ENCODE results near the gene USP34.
"Not testable (repeated sequence)": the region's sequence is repeated elsewhere in the genome, so short reads cannot be mapped to it uniquely, and the experiment has no call there.

USP34 gene

DNA sequence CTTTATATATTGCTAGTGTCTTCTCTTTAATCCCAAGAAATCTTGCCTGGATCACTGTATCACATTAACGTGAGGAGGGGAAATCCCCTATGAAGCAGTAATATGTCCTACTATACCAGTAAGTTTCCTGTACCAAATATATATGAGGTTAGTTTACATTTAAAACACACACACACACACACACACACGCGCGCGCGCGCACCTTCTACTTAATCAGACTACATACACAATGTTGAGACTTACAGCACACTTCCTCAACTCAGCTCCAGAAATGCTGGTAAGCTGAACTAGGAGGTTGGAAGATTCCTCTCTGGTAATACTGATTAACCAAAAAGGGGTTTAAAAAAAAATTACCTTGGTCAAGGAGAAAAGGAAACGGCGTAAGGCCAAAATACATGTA lies 49.3 kb downstream of the USP34 start:
- peak; percentile 54 for DNase-seq

DNA sequence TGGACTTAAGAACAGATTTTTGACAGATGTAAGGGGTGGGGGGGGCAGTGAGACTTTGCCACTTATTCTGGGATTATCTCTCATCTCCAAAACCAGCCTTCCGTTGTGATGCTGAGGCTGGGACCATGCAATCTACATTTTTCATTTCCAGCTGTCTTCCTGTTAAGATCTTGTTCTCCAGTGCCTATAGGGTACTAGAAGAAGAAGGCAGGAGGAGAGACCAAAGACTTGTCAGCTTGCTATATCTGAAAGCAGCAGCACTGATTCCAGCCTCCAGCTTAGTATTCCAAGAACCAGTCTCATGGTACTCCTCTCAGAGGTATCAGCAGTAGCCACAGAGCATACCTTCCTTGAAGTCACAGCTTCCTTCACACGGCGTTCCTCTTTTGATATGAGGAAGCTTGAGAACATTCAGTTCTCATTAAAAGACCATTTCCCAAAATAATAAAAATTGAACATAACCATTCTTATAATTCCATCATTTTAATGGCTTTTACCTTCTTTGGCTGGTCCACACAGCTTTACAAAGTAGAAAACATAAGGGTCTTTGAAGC lies 49.8 kb downstream of the USP34 start:
- no peak for DNase-seq

DNA sequence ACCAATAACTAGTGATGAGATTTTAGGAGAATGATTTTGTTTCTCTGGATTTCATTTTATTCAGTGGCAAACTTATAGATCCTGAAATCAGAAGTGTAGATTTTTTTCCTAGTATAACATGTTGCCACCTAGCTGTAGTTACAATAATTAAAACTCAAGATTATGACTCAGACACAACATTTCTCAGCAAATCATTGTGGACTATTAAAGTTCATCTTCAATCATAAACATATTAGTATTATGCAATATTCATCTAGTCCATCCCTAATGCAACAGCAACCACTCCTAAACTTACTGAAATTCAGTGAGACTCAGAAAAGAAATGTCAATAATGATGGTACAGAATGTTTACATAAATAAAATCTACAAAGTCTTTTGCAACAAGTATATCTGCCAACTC lies 51.3 kb downstream of the USP34 start:
- no peak for DNase-seq

DNA sequence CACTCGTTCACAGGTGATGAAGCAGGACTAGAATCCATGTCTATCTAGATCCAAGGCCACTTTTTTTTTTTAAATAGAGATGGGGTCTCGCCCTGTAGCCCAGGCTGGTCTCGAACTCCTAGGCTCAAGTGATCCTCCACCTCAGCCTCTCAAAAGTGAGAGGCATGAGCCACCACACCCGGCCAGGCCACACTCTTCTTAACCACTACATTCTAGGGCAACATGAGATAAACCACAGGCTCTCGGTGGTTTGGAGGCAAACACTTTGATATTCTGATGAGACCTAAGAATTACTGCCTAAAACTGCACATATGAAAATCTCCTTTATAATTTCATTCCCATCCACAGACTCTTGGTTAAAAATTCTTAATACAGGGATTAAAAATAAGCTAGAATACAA lies 51.8 kb downstream of the USP34 start:
- DNase-seq = peak; percentile 23

DNA sequence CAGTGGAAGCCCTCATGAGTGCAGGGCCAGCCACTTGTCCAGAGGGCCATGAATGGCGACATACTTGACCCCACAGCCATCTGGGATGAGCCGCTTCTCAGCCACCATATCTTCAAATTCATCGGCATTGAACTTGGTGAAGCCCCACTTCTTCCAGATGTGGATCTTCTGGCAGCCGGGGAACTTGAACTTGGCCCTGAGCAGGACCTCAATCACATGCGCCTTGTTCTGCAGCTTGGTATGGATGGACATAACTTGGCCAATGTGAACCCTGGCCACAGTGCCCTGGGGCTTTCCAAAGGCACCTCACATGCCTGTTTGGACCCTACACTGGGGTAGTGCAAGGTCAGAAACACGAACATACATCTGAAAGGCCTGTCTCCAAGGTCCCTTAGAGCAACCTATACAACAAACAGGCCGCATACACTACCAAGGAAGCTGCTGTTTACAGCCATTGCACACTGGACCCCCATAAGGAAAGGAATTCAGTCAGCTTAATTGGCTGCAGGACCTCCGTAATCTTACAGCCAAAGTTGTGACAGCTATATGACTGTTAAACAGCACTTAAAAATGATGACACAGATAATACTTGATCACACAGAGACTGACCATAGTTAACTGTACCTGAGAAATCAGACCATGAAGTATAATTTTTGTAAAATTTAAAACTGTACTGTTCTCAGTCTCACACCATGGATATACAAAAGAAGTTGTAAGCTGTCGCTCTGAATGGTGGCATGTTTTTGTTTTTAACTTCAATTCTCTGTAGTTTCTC lies 53.8 kb downstream of the USP34 start:
- no peak for DNase-seq

DNA sequence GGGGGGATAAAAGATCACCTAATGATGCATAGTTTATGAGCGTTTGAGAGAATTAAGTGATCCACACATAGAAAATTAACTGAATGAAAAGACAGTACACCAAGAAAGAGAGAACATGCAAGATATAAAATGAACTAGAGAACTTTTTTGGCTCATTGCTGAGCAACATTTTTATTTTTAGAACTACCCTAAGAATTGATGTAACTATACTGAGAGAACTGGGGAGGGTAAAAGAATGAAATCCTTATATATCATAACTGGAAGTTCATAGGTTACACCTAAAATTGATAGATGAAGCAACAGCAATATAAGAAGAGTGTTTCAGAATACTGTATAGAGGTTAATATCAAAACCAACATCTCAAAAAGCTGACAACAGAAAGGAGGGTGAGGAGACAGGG lies 55.6 kb downstream of the USP34 start:
- no peak for DNase-seq

DNA sequence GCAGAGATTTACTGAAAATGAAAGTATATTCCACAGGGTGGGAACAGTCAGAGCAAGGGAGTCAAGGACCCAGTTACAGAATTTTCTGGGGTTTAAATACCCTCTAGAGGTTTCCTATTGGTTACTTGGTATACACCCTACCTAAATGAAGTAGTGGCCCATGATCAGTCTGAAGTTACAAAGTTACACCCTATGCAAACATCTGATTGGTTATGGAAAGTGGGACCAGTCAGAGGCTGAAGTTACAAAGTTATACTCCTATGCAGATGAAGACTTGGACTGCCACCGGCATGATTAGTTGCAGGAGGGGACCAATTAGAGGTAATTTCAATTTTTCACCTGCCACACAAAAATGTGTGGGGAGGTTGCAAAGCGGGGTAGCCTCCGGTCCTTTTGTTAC lies 56.2 kb downstream of the USP34 start:
- DNase-seq = no peak

DNA sequence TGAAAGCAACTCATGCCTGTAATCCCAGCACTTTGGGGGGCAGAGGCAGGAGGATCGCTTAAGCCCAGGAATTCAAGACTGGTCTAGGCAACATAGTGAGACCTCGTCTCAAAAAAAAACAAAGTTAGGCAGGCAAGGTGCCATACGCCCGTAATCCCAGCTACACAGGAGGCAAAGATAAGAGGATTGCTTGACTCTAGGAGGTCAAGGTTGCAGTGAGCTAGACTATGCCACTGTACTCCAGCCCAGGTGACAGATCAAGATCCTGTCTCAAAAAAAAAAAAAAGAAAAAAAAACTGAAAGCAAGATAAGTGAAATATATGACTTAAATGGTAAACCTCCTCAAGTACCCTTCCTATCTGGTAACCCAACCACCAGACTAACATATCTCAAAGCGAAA lies 59.8 kb downstream of the USP34 start:
- DNase-seq = no peak

DNA sequence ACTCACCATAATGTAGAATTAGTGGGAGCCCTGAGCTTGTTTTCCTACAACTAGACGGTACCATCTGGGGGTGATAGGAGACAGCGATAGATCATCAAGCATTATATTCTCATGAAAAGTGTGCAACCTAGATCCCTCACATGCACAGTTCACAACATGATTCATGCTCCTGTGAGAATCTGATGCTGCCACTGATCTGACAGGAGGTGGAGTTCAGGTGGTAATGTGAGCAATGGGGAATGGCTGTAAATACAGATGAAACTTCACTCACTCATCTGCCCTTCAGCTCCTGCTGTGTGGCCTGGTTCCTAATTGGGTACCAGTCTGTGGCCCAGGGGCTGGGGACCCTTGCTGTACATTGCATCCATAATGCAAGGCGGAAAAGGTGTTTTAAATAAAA lies 60.7 kb downstream of the USP34 start:
- no peak for DNase-seq

DNA sequence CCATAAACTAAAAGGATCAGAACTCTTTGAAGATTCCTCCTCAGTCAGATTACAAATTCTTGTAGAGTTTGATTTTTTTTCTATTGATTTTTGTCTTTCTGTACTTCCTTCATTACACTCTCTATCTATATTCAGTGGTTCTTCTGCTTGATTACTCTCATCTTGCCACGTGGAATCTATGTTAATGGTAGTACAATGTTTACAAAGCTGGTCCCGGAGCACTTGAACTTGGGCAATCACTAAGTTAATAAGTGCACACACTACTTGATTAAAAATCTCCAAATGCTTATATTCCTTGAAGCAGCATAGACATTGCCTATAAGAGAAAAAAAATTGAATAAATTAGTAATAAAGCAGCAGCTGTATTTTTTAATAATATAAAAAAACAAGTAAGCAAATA lies 65.1 kb downstream of the USP34 start:
- no peak for DNase-seq

DNA sequence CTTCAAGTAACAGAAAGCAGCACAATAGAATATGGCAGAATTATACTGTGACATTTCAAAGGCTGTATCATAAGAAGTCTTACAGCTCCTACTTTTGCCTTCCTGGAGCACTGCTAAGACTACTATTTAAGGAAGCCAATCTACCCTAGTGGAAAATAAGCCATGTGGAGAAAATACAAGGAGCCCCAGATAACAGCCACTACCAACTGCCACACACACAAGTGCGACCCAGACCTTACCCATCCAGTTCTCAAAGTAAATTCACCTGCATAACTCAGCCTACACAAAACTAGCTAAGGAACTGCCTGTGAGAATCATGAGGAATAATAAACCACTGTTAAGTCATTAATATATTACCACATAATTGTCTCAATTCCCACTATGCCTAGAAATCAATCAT lies 66.4 kb downstream of the USP34 start:
- no peak for DNase-seq

DNA sequence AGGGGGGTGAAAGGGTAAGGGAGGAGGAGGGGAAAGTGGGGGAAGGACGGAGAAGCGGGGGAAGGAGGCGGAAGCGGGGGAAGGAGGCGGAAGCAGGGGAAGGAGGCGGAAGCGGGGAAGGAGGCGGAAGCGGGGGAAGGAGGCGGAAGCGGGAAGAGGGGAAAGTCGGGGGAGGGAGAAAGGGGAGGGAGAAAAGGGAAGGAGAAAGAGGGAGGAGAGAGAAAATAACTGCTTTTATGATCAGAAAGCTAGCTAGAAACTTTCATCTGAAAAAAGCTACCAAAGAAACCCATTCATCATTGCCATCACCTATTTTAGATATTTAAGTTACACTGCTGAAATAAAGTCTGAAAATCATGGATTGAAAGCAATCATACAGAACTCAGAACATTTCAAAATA lies 72.5 kb downstream of the USP34 start:
- DNase-seq = no peak

DNA sequence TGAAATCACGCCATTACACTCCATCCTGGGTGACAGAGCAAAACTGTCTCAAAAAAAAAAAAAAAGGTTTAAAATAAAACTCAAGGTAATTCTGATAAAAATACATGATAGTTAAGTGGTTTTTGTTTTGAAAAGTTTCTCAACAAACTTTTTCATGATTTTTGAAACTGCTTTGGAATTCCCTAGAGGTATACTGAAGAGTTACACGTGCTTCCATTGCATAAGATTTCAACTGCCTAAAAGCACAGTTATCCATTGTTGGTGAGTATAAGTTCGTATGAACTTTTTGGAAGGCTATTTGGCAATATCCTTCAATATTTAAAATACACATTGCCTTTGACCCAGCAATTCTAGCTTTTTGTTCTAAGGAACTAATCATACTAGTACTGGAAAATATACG lies 74.9 kb downstream of the USP34 start:
- no peak for DNase-seq

DNA sequence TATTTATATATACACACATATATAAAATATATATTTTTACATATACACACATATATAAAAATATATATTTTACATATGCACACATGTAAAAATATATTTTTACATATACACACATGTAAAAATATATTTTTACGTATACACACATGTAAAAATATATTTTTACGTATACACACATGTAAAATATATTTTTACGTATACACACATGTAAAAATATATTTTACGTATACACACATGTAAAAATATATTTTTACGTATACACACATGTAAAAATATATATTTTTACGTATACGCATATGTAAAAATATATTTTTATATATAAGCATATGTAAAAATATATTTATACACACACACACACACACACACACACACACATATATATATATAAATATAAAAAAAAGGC lies 83.3 kb downstream of the USP34 start:
- not testable (repeated sequence) for DNase-seq

DNA sequence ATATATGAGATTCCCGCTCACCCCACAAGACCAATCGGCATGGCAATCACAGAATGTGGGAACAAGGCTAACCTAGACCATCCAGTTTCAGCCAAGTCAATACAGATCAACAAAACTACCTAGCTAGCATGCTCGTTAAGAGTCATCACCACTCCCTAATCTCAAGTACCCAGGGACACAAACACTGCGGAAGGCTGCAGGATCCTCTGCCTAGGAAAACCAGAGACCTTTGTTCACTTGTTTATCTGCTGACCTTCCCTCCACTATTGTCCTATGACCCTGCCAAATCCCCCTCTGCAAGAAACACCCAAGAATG lies 90.0 kb downstream of the USP34 start:
- not testable (repeated sequence) for DNase-seq

DNA sequence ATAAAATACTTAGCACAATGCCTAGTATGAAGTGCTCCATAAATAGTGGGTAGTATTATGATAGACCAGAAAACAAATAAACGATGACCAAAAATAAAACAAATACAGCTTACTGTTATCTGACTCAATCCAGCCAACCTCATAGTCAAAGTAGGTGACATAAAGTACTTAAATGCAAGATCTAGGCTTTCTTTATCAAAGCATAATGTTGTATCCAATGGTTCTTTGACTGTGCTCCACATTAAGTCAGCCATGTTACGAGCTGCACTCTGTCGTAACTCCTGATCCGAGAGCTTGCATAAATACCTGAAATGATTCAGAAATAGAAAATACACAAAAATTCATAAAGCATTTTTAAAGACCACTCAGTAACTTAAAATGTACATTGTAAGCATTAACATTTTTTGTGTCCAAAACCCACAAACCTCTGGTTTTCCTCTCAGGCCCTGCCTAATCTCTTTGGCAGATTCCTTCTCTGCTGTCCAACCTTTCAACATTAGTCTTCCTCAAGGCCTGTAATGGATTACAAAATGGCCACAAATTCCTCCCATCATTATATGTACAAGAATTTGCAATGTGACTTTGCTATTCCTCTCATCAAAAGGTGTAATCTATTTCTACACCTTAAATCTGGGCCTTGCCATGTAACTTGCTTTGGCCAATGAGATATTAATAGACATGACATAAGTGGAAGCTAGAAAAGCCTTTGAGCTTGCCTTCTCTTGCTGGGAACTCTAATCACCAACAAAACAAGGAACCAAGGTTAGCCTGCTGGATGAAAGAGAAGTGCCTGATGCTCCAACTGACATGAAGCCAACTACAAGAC lies 90.6 kb downstream of the USP34 start:
- no peak for DNase-seq

DNA sequence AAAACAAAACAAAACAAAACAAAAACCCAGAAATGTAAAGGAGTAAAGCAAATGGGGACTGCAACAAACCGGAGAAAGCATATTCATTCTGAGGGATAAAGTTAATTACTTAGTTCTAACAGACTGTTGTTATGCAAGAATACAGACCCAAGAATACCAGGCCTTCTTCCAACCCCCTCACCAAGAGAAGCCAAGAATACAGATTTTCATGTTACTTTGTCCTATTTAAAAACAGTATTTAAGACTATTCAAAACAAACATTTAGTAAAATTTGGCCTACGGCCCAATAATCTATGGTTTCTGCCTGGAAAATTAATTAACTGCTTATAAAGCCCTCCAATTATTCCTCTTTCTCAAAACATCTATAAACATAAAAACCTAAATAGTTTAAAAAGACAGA lies 91.4 kb downstream of the USP34 start:
- DNase-seq = no peak

DNA sequence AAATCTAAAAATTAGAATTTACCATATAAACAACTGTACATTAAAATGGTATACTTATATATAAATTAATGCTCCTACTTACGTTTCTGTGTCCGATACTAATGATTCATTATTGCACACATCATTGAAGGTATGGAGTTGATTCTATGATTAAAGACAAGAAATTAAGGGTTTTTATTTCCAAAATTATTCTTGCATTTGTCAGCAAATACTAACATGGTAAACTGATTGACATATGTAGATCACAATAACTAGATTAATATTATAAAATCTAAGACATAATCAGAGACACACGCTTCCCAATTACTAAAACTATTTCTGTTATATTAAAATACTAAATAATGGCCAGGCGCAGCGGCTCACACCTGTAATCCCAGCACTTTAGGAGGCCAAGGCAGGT lies 92.6 kb downstream of the USP34 start:
- DNase-seq = no peak

DNA sequence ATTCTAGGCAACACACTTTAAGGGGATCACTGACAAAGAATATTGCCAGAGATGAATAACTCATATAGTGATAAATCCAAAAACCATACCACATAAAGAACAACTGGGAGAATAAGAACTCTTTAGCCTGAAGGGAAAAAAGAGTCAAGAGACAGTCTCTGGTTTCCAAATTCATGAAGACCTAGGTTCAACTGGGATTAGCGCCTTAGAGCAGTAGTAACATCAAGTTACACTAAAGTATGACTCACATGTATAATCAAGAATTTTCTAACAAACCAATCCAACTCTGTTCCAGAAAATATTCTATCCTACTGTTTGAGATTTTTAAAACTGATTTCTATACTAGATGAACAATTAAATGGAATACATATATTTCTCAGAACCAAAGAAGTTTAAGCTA lies 93.8 kb downstream of the USP34 start:
- no peak for DNase-seq

DNA sequence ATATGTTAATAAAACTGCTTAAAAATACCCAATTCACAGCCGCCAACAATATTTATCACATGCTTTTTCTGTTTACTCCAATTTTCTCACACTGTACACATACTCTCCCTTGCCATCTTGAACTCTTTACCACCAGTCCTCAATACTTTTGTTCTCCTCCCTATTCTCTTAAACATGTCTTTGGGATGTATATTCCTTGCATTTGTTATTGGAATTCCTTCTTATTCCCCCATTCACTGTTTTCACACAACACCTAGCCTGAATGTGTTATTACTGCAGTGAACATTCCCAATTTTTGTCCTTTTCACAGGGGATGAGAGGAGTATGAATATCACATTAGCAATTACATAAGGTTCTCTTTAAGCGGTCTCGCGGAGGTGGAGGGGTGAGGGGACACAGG lies 94.7 kb downstream of the USP34 start:
- no peak for DNase-seq

DNA sequence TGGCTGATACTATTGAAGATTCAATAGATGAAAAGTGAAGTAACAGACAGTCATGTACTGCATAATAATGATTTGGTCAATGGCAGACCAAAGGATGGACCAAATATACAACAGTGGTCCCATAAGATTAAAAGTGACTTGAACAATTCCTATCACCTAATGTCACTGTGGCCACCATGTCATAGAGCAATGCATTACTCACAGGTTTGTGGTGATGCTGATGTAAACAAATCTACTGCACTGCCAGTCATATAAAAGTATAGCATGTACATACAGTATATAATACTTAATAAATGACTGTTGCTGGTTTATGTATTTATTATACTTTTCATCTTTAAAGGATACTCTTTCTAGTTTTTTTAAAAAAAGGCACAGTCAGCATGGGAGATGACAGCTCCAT lies 99.9 kb downstream of the USP34 start:
- DNase-seq = no peak

DNA sequence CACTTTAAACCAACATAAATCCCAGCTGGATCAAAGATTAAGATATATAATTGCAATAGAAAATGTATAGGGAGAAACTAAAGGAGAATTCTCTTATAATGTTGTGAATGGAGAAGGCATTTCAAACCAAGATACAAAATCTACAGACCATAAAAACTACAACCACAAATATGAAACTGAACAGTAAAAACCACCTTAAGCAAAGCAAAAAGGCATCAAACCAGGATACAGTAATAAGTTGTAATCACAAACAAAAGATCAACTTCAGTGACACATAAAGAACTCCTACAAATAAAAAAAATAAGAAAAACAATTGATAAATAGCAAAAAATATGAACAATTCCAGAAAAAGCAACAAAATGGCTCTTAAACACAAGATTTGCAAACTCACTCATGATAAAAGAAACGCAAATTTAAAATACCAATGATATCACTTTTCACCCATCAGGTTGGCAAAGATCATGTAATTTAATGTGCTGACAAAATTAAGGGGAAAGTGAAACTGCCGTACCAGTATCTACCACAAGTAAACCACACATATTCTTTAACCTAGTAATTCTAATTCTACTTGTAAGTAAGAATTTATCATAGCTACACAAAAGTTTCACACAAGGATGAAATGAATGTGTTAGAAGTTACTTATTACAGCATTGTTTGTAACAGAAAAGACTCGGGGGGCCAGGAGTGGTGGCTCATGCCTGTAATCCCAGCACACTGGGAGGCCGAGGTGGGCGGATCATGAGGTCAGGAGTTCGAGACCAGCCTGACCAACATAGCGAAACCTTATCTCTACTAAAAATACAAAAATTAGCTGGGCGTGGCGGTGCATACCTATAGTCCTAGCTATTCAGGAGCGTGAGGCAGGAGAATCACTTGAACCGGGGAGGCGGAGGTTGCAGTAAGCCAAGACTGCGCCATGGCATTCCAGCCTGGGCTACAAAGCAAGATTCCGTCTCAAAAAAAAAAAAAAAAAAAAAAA lies 101.9 kb downstream of the USP34 start:
- DNase-seq = no peak

DNA sequence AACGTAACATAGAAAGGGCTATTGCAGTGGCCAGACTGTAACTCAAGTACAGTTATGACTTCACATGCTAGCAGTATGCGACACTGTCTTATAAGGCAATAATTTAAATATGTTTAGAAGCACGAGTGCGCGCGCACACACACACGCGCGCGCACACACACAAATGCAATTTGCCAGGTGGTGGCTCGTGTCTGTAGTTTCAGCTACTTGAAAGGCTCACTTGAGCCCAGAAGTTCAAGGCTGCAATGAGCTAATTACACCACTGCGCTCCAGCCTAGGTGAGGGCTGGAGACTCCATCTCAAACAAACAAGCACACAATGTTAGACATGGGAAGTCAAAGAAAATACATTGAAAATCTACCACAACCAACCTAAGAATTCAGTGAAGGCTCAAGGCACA lies 103.7 kb downstream of the USP34 start:
- no peak for DNase-seq

Measured in CD4-positive, alpha-beta T cell treated with Interleukin-6 for 4 hours (primary cell).